Right lobe of liver (tissue), 6 donors: ENCODE results near the gene GPC6. TPM values are rescaled to one million over a fixed set of nuclear protein-coding genes. Genes with fewer than 3 reads are reported as not detected.
A peak's percentile ranks its signal among the peaks of the same experiment; 100 is the strongest.

Source experiments
- ATAC-seq, 4 donors: fragments of 200-7000 bp; cut with Tn5 transposase; one replicate each; pipeline ENCODE4 v1.9.1; 2020; ENCODE audit warnings: mild to moderate bottlenecking in 4 of 4, moderate library complexity in 4 of 4
- DNase-seq, 3 donors: peaks; one replicate each; pipeline ENCODE4 v3.0.0-alpha.2; 2020
- H3K27ac ChIP-seq, 3 donors: fragments of 200-600 bp; one replicate each; pipeline ENCODE4 v1.8.0; 2022
- H3K27me3 ChIP-seq, 2 donors: fragments of 200-600 bp; one replicate each; pipeline ENCODE4 v1.8.0; 2022
- H3K36me3 ChIP-seq, 4 donors: fragments of 200-600 bp; sonication (generic) in 1 of 4; one replicate each; pipeline versions ENCODE4 v1.5.1 to v1.8.0; 2017 to 2022; ENCODE audit warnings: control low read depth in 1 of 4
- H3K4me1 ChIP-seq, 4 donors: fragments of 200-600 bp; sonication (generic) in 1 of 4; one replicate each; pipeline versions ENCODE4 v1.5.1 to v1.8.0; 2017 to 2022; ENCODE audit warnings: control low read depth in 1 of 4
- H3K4me3 ChIP-seq, 3 donors: fragments of 200-600 bp; one replicate each; pipeline ENCODE4 v1.8.0; 2022
- H3K9me3 ChIP-seq, 4 donors: fragments of 200-600 bp; sonication (generic) in 1 of 4; one replicate each; pipeline versions ENCODE4 v1.5.1 to v1.8.0; 2017 to 2022; ENCODE audit warnings: control low read depth in 1 of 4
- CTCF ChIP-seq, 4 donors: fragments of 200-600 bp in 3 of 4; fragments of 450-650 bp in 1 of 4; IDR thresholded peaks; one replicate each; pipeline versions ENCODE4 v1.5.1 to v1.8.0; 2016 to 2022; ENCODE audit warnings: antibody characterized with exemption in 4 of 4, mild to moderate bottlenecking in 2 of 4
- POLR2A ChIP-seq: fragments of 450-650 bp; IDR thresholded peaks from one replicate; pipeline ENCODE4 v1.6.1; 2017; ENCODE audit warnings: antibody characterized with exemption, mild to moderate bottlenecking
- WGBS: methylation state at CpG from one replicate; pipeline ENCODE4 v1.1.6; 2018; ENCODE audit warnings: low coverage, low lambda C conversion rate; ENCODE audit not compliant: insufficient coverage; ENCODE audit errors: missing lambda C conversion rate; 5-methylcytosine and 5-hydroxymethylcytosine counted together
- intact Hi-C, 2 donors: fragments of 100-400 bp; cut with DNase I; formaldehyde crosslinking; loops; one replicate each; pipeline versions ENCODE4 v1.11.2 to v1.14.1; 2022
- total RNA-seq, 6 experiments: library from RNA; depleted of rRNA in 2 of 6; stranded (reverse); fragments of >200 nt in 2 of 6; fragmentation: NEBNext Ultra II Directional in 3 of 6; extraction: Animal tissue kit (Norgen Biotek cat#: 25700) in 3 of 6; gene quantifications; one replicate each; pipeline versions ENCODE4 v1.1.0 to v1.2.4, GENCODE V29; 2016 to 2023
- donor health status: DM: no; HTN: yes; CAD: no.
- donor health status: DM: no; HTN: no; CAD: no.
- donor health status: DM: no; HTN: no; CAD: no.
- donor health status: DM: no; HTN: yes; CAD: no.
- donor health status: DM: no; HTN: yes; CAD: no.

GPC6 gene
- total RNA-seq, 6 experiments from 2014 or later = 18.6 to 30.1 (median 20.2) TPM

DNA sequence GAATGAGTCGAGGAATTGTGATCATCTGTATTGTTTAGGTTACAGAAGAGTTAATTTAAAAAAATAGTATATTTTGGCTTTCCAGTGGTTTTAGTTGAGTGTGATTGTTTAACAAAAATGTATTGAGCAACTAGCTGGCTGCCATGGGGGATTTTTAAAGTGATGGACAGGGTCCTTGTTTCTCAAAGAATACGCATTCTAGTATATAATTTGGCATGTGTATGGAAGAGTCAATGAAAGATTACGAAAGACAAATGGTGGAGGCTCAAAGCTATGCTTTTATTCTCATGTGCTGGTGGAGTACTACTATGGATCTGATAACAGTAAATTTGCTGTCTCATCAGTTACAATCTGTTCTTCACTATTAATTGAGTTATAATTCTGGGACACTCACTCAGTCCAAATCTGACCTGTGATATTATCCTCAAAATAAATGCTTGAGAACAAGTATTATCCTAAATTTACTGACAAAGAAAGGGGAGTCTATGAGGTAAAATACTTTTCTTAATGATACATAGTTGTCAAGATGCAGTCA lies 240.0 kb downstream of the GPC6 start:
- H3K27me3 ChIP-seq = no peaks in the 10 kb centered on the region
- ATAC-seq = peak; percentile 20 to 79 (median 69)
- H3K9me3 ChIP-seq = no peaks in the 10 kb centered on the region
- H3K4me1 ChIP-seq = no peaks in the 10 kb centered on the region
- no peak overlapping the region for H3K4me3 ChIP-seq
- TF ChIP-seq CTCF (IDR thresholded peaks at IDR 0.05) = no peak
- TF ChIP-seq POLR2A = no peak
- WGBS = 34% methylated on average over 3 of the region's 3 CpGs
- no peak for DNase-seq
- H3K36me3 ChIP-seq = no peaks in the 10 kb centered on the region
- intact Hi-C loops = no loop called here
- no peak overlapping the region for H3K27ac ChIP-seq

- no peak for ATAC-seq
- no peaks in the 10 kb centered on the region for H3K9me3 ChIP-seq
- TF ChIP-seq POLR2A (no peak), CTCF (IDR thresholded peaks at IDR 0.05) (no peak)
- 57% methylated on average over 2 of the region's 2 CpGs for WGBS
- H3K4me3 ChIP-seq = no peak overlapping the region
- no peaks in the 10 kb centered on the region for H3K4me1 ChIP-seq
- H3K27me3 ChIP-seq = no peaks in the 10 kb centered on the region
- H3K27ac ChIP-seq = no peak overlapping the region
- H3K36me3 ChIP-seq = no peaks in the 10 kb centered on the region
- intact Hi-C loops = no loop called here
- DNase-seq = no peak
Measured at GRCh38 chr13:93467175-93467574, 240.6 kb downstream of the GPC6 start.

GRCh38 chr13:93468433-93468832 lies 241.8 kb downstream of the GPC6 start:
- WGBS = 47% methylated on average over 1 of the region's 1 CpG
- no peaks in the 10 kb centered on the region for H3K9me3 ChIP-seq
- ATAC-seq (no peak), DNase-seq (no peak)
- intact Hi-C loops = no loop called here
- TF ChIP-seq POLR2A = no peak
- no peak for TF ChIP-seq CTCF (IDR thresholded peaks at IDR 0.05)
- H3K36me3 ChIP-seq = no peaks in the 10 kb centered on the region
- no peaks in the 10 kb centered on the region for H3K4me1 ChIP-seq
- H3K27ac ChIP-seq = no peak overlapping the region
- no peak overlapping the region for H3K4me3 ChIP-seq
- no peaks in the 10 kb centered on the region for H3K27me3 ChIP-seq

DNA sequence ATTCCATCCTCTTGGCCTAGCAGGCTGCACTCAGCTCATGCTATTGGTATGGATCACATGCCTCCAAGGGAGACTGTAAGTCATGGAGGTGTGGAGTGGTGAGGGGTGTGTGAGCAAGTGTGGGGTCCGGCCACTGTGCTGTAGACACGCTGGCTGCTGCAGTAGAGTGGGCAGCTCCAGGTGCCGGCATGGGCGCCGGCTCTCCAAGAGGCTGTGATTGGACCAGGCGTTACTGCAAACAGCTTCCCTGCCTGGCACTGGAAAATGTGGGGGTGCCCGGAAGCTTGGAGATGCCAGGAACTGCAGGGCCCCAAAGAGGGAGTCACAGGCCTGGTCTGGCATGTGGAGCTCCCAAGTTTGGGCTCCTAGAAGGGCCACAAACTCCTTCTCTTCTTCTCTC lies 245.7 kb downstream of the GPC6 start:
- ATAC-seq = peak in 1 of 4 donors; percentile 13
- intact Hi-C loops = no loop called here
- no peak overlapping the region for H3K27ac ChIP-seq

More for the DNA sequence above, 245.7 kb downstream of the GPC6 start:
- DNase-seq = no peak
- Histone ChIP-seq H3K9me3 (no peaks in the 10 kb centered on the region), H3K36me3 (no peaks in the 10 kb centered on the region), H3K4me3 (no peak overlapping the region), H3K27me3 (no peaks in the 10 kb centered on the region), H3K4me1 (no peaks in the 10 kb centered on the region)
- no peak for TF ChIP-seq POLR2A
- no peak for TF ChIP-seq CTCF (IDR thresholded peaks at IDR 0.05)
- 92% methylated on average over 5 of the region's 7 CpGs for WGBS
